IMR-90 (cell line): Measurements from ENCODE around the gene ABHD17B. TPM values are rescaled to one million over a fixed set of nuclear protein-coding genes. Genes with fewer than 3 reads are reported as not detected.

Source experiments
- ATAC-seq: fragments of 200-7000 bp; cut with Tn5 transposase; 2 replicates; pipeline ENCODE4 v1.9.1; 2020; ENCODE audit warnings: low read depth, mild to moderate bottlenecking, moderate library complexity
- BruUV-seq: library from RNA; stranded (reverse); fragments of 400-500 nt; replicated peaks from 2 replicates; lab custom pipeline; 2021; lab: Mats Ljungman, UMichigan
- CTCF ChIA-PET: fragments of 300-600 bp; formaldehyde crosslinking; extraction: SDS; loops from one replicate; lab custom pipeline; 2021; ENCODE audit warnings: antibody characterized with exemption; lab: Yijun Ruan, JAX
- POLR2A ChIA-PET: fragments of 300-600 bp; sonication (Branson Sonifier 250); formaldehyde crosslinking; loops from one replicate; lab custom pipeline; 2022; ENCODE audit warnings: antibody characterized with exemption; ENCODE audit not compliant: unreplicated experiment; lab: Charles Lee
- DNase-seq: peaks from one replicate; pipeline ENCODE4 v3.0.0; 2013
- H2AFZ ChIP-seq: replicated peaks from 2 replicates; pipeline ENCODE3; 2013; ENCODE audit warnings: low read length, mild to moderate bottlenecking; ENCODE audit not compliant: poor library complexity
- H2AK5ac ChIP-seq: 2 replicates; pipeline ENCODE4 v1.6.1; 2013; ENCODE audit warnings: low read depth, low read length, inconsistent platforms
- H2AK9ac ChIP-seq: replicated peaks from 2 replicates; pipeline ENCODE3; 2013; ENCODE audit warnings: mild to moderate bottlenecking, low read depth, low read length, moderate library complexity; ENCODE audit not compliant: poor library complexity
- H2BK120ac ChIP-seq: 2 replicates; pipeline ENCODE4 v1.6.1; 2013; ENCODE audit warnings: low read depth, low read length, inconsistent platforms
- H2BK15ac ChIP-seq: 3 replicates; pipeline ENCODE4 v1.6.1; 2013; ENCODE audit warnings: low read depth, low read length, inconsistent platforms
- H2BK20ac ChIP-seq: 2 replicates; pipeline ENCODE4 v1.6.1; 2013; ENCODE audit warnings: low read depth, mild to moderate bottlenecking, inconsistent platforms, low read length, moderate library complexity
- H2BK5ac ChIP-seq: 2 replicates; pipeline ENCODE4 v1.6.1; 2013; ENCODE audit warnings: mild to moderate bottlenecking, low read depth, low read length, inconsistent platforms; ENCODE audit not compliant: poor library complexity, severe bottlenecking
- H3K14ac ChIP-seq: replicated peaks from 2 replicates; pipeline ENCODE4 v1.6.1; 2013; ENCODE audit warnings: low read depth, low read length, inconsistent platforms
- H3K18ac ChIP-seq: 2 replicates; pipeline ENCODE4 v1.6.1; 2013; ENCODE audit warnings: low read depth, low read length, control low read depth
- H3K23ac ChIP-seq: 2 replicates; pipeline ENCODE4 v1.6.1; 2013; ENCODE audit warnings: low read depth, low read length, inconsistent platforms
- H3K27ac ChIP-seq: 2 replicates; pipeline ENCODE4 v1.5.1; 2013; ENCODE audit warnings: mild to moderate bottlenecking, control low read depth, low read length; ENCODE audit not compliant: insufficient read depth
- H3K27me3 ChIP-seq: 2 replicates; pipeline ENCODE4 v1.6.1; 2013; ENCODE audit warnings: low read length; ENCODE audit not compliant: control insufficient read depth, insufficient read depth
- H3K36me3 ChIP-seq: 2 replicates; pipeline ENCODE4 v1.6.1; 2013; ENCODE audit warnings: low read length, mixed read lengths; ENCODE audit not compliant: control insufficient read depth, insufficient read depth
- H3K4ac ChIP-seq: 2 replicates; pipeline ENCODE4 v1.6.1; 2013; ENCODE audit warnings: low read depth, low read length, inconsistent platforms
- H3K4me1 ChIP-seq: 2 replicates; pipeline ENCODE4 v1.6.1; 2013; ENCODE audit warnings: low read length, mixed read lengths; ENCODE audit not compliant: control insufficient read depth, insufficient read depth
- H3K4me2 ChIP-seq: 2 replicates; pipeline ENCODE4 v1.6.1; 2013; ENCODE audit warnings: low read depth, mild to moderate bottlenecking, control low read depth, low read length, moderate library complexity
- H3K4me3 ChIP-seq: 2 replicates; pipeline ENCODE4 v1.5.1; 2013; ENCODE audit warnings: low read depth, mild to moderate bottlenecking, control low read depth, low read length, moderate library complexity; ENCODE audit not compliant: insufficient read depth
- H3K56ac ChIP-seq: 2 replicates; pipeline ENCODE4 v1.6.1; 2013; ENCODE audit warnings: low read length, inconsistent platforms; ENCODE audit not compliant: insufficient read depth; ENCODE audit errors: extremely low read depth
- H3K79me1 ChIP-seq, 2 experiments: 2 replicates each; pipeline ENCODE4 v1.6.1; 2013; ENCODE audit warnings: low read length in 2 of 2, inconsistent platforms in 1 of 2, low read depth in 1 of 2
- H3K9ac ChIP-seq: 2 replicates; pipeline ENCODE4 v1.6.1; 2013; ENCODE audit warnings: low read depth, low read length, control low read depth
- H3K9me1 ChIP-seq: 2 replicates; pipeline ENCODE4 v1.6.1; 2013; ENCODE audit warnings: low read length, inconsistent platforms; ENCODE audit not compliant: insufficient read depth
- H3K9me3 ChIP-seq: 2 replicates; pipeline ENCODE4 v1.6.1; 2013; ENCODE audit warnings: low read length; ENCODE audit not compliant: control insufficient read depth, insufficient read depth
- H4K20me1 ChIP-seq: 2 replicates; pipeline ENCODE4 v1.6.1; 2013; ENCODE audit warnings: low read length, inconsistent platforms; ENCODE audit not compliant: insufficient read depth
- H4K5ac ChIP-seq: 2 replicates; pipeline ENCODE4 v1.6.1; 2013; ENCODE audit warnings: mild to moderate bottlenecking, low read depth, low read length, control low read depth
- H4K8ac ChIP-seq, 2 experiments: 2 replicates each; pipeline ENCODE4 v1.6.1; 2013; ENCODE audit warnings: low read depth in 2 of 2, low read length in 2 of 2, control low read depth in 1 of 2, inconsistent platforms in 1 of 2
- H4K91ac ChIP-seq: 2 replicates; pipeline ENCODE4 v1.6.1; 2013; ENCODE audit warnings: low read depth, low read length, inconsistent platforms; ENCODE audit not compliant: insufficient read depth
- BHLHE40 ChIP-seq: fragments of 150-350 bp; IDR thresholded peaks from 2 replicates; pipeline ENCODE4 v1.6.1; 2016; ENCODE audit warnings: mild to moderate bottlenecking, low read depth, low read length
- CEBPB ChIP-seq: IDR thresholded peaks from 2 replicates; pipeline ENCODE4 v1.6.1; 2012; ENCODE audit warnings: low read depth, low read length, improper control_type of control experiment
- CHD1 ChIP-seq: IDR thresholded peaks from 2 replicates; pipeline ENCODE4 v1.6.1; 2012; ENCODE audit warnings: low read depth, low read length, improper control_type of control experiment
- CTCF ChIP-seq: conservative IDR thresholded peaks from 2 replicates; pipeline ENCODE4 v1.5.1; 2012; ENCODE audit warnings: mild to moderate bottlenecking, low read depth, low read length, improper control_type of control experiment
- FOS ChIP-seq: fragments of 150-350 bp; IDR thresholded peaks from 2 replicates; pipeline ENCODE4 v1.6.1; 2016; ENCODE audit warnings: low read depth, low read length
- MAFK ChIP-seq: IDR thresholded peaks from 2 replicates; pipeline ENCODE4 v1.6.1; 2012; ENCODE audit warnings: low read depth, low read length, improper control_type of control experiment
- MAZ ChIP-seq: IDR thresholded peaks from 2 replicates; pipeline ENCODE4 v1.6.1; 2012; ENCODE audit warnings: low read depth, mild to moderate bottlenecking, low read length, improper control_type of control experiment, moderate library complexity, borderline replicate concordance
- MXI1 ChIP-seq: IDR thresholded peaks from 2 replicates; pipeline ENCODE4 v1.6.1; 2012; ENCODE audit warnings: low read depth, mild to moderate bottlenecking, low read length, moderate library complexity, borderline replicate concordance
- NFE2L2 ChIP-seq: fragments of 150-350 bp; IDR thresholded peaks from 2 replicates; pipeline ENCODE4 v1.6.1; 2016; ENCODE audit warnings: low read depth, mild to moderate bottlenecking, low read length
- POLR2A ChIP-seq: IDR thresholded peaks from 2 replicates; pipeline ENCODE4 v1.6.1; 2012; ENCODE audit warnings: mild to moderate bottlenecking, low read depth, low read length
- RAD21 ChIP-seq: IDR thresholded peaks from 2 replicates; pipeline ENCODE4 v1.6.1; 2012; ENCODE audit warnings: low read length, improper control_type of control experiment
- RCOR1 ChIP-seq: IDR thresholded peaks from 2 replicates; pipeline ENCODE4 v1.6.1; 2012; ENCODE audit warnings: mild to moderate bottlenecking, low read length, improper control_type of control experiment; ENCODE audit not compliant: insufficient replicate concordance
- RFX5 ChIP-seq: IDR thresholded peaks from 2 replicates; pipeline ENCODE4 v1.8.0; 2012; ENCODE audit warnings: low read depth, mild to moderate bottlenecking, low read length, moderate library complexity
- SMC3 ChIP-seq: fragments of 150-350 bp; IDR thresholded peaks from 2 replicates; pipeline ENCODE4 v1.6.1; 2016; ENCODE audit warnings: low read depth, mild to moderate bottlenecking, antibody characterized with exemption, low read length, moderate library complexity
- WGBS, 2 experiments: methylation state at CpG; one replicate each; pipeline versions ENCODE4 v1.1.5 to v1.1.7; 2013; ENCODE audit warnings: missing lambda C conversion rate in 2 of 2; ENCODE audit not compliant: insufficient read length in 1 of 2; ENCODE audit errors: extremely low coverage in 2 of 2; 5-methylcytosine and 5-hydroxymethylcytosine counted together
- dilution Hi-C: fragments of 300-500 bp; cut with HindIII; formaldehyde crosslinking; loops from one replicate; pipeline ENCODE4 v1.14.3; 2018; ENCODE audit warnings: low sequenced_read_pairs; ENCODE audit not compliant: unreplicated experiment
- in situ Hi-C: fragments of 300-500 bp; cut with MboI; formaldehyde crosslinking; loops from 3 replicates; pipeline ENCODE4 v1.14.3; 2019; ENCODE audit warnings: low sequenced_read_pairs, inconsistent platforms, mixed read lengths
- intact Hi-C: fragments of 100-400 bp; cut with micrococcal nuclease; formaldehyde crosslinking; loops from 2 replicates; pipeline ENCODE4 v1.10.0; 2022
- polyA plus RNA-seq, 3 experiments: library from polyadenylated mRNA; depleted of rRNA; stranded (reverse); fragments of >200 nt; gene quantifications; 2 replicates each; pipeline ENCODE4 v1.2.3, GENCODE V29; 2012; ENCODE audit warnings: low replicate concordance in 1 of 3
- total RNA-seq: library from RNA; depleted of rRNA; stranded (reverse); fragments of >200 nt; gene quantifications from 2 replicates; pipeline ENCODE4 v1.2.3, GENCODE V29; 2012
- TF ChIP-seq, protein P1 (sequence below): fragments of 150-350 bp; IDR thresholded peaks from 2 replicates; pipeline ENCODE4 v1.6.1; 2016; ENCODE audit warnings: low read depth, mild to moderate bottlenecking, low read length, moderate library complexity, borderline replicate concordance
- TF ChIP-seq, protein P2 (sequence below): fragments of 150-350 bp; IDR thresholded peaks from 2 replicates; pipeline ENCODE4 v1.6.1; 2017; ENCODE audit warnings: mild to moderate bottlenecking, antibody characterized with exemption, low read length, low read depth

The ABHD17B gene
- total and polyA plus RNA-seq, 2 of the 4 experiments (the other 2 are of a cell fraction) = 7.5 to 16.8 TPM

- Histone ChIP-seq H2BK15ac (no peak overlapping the region), H3K4me2 (no peak overlapping the region), H2BK120ac (no peak overlapping the region), H4K5ac (no peak overlapping the region), H2AFZ (no peak overlapping the region), H4K8ac (no peak overlapping the region), H3K9me1 (no peaks in the 10 kb centered on the region), H2AK9ac (no peak overlapping the region), H3K23ac (no peak overlapping the region), H3K9ac (no peak overlapping the region), H3K18ac (no peak overlapping the region), H3K4me1 (no peaks in the 10 kb centered on the region), H4K91ac (no peak overlapping the region), H3K27me3 (no peaks in the 10 kb centered on the region), H3K56ac (no peak overlapping the region), H2BK5ac (no peak overlapping the region), H3K36me3 (no peaks in the 10 kb centered on the region), H3K79me1 (no peaks in the 10 kb centered on the region), H2BK20ac (no peak overlapping the region), H2AK5ac (no peak overlapping the region), H3K9me3 (peaks cover 2% of the 10 kb centered on the region; the same call in 1 of the 2 replicates), H3K27ac (no peak overlapping the region), H3K4ac (no peak overlapping the region), H3K14ac (no peak overlapping the region), H3K4me3 (no peak overlapping the region), H4K20me1 (no peaks in the 10 kb centered on the region)
- intact Hi-C loops = no loop called here
- in situ Hi-C loops = no loop called here
- WGBS, 2 experiments = 79% methylated on average over 3 of the region's 5 CpGs; no CpG with 5 or more reads in 1 of the 2 experiments
- POLR2A ChIA-PET = no interaction called here
- dilution Hi-C loops = no loop called here
- no peak for DNase-seq
- no peak for ATAC-seq
- BruUV-seq = no TSS peak
- TF ChIP-seq POLR2A (no peak), MAZ (no peak), BHLHE40 (no peak), SMC3 (no peak), RAD21 (no peak), MXI1 (no peak), NFE2L2 (no peak), RCOR1 (no peak), RFX5 (no peak), MAFK (no peak), FOS (no peak), CEBPB (no peak), CHD1 (no peak), CTCF (no peak)
- TF ChIP-seq, protein P1, sequence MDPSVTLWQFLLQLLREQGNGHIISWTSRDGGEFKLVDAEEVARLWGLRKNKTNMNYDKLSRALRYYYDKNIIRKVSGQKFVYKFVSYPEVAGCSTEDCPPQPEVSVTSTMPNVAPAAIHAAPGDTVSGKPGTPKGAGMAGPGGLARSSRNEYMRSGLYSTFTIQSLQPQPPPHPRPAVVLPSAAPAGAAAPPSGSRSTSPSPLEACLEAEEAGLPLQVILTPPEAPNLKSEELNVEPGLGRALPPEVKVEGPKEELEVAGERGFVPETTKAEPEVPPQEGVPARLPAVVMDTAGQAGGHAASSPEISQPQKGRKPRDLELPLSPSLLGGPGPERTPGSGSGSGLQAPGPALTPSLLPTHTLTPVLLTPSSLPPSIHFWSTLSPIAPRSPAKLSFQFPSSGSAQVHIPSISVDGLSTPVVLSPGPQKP = no peak
- TF ChIP-seq, protein P2, sequence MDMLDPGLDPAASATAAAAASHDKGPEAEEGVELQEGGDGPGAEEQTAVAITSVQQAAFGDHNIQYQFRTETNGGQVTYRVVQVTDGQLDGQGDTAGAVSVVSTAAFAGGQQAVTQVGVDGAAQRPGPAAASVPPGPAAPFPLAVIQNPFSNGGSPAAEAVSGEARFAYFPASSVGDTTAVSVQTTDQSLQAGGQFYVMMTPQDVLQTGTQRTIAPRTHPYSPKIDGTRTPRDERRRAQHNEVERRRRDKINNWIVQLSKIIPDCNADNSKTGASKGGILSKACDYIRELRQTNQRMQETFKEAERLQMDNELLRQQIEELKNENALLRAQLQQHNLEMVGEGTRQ = no peak
- CTCF ChIA-PET = no interaction called here
These were observed 56.2 kb downstream of the ABHD17B start for GRCh38 chr9:71854811-71855210.
